ENCODE measurements around the gene ATP23. TPM values are rescaled to one million over a fixed set of nuclear protein-coding genes. Genes with fewer than 3 reads are reported as not detected.

The ATP23 gene
- total RNA-seq, 1 experiment from 2014 or later = 9.1 TPM

DNA sequence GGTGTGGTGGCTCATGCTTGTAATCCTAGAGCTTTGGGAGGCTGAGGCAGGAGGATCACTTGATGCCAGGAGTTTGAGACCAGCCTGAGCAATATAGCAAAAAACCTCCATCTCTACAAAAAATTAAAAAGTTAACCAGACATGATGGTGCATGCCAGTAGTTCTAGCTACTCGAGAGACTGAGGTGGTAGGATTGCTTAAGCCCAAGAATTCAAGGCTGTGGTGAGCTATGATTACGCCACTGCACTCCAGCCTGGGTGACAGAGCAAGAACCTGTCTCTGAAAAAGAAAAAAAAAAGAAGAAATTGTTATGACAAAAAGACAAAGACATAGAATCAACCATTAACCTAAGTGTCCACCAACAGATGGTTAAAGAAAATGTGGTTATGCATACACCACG lies 2.1 kb upstream of the ATP23 start:
- ATAC-seq = no peak
- no peaks in the 10 kb centered on the region for H4K20me1 ChIP-seq (ENCODE audit: insufficient read depth)
- no peak overlapping the region for H2AFZ ChIP-seq (ENCODE audit: low read depth, low read length, poor library complexity, severe bottlenecking)
- ChIA-PET CTCF (interaction anchor here (0.9 kb wide), 1 partner anchor 19 kb away, joined by 3 read pairs; no protein-coding TSS in a partner anchor), RAD21 (ENCODE audit: low non-redundant PET in 1 of 2, low total read pairs in 2 of 2, uncharacterized antibody in 2 of 2, unreplicated experiment in 2 of 2) (no interaction called here), POLR2A (no interaction called here)
- peaks cover 10 to 27% of the 10 kb centered on the region in 2 experiments; a peak in 3 of 4 replicates for H3K4me1 ChIP-seq (ENCODE audit: control insufficient read depth in 1 of 2, insufficient read depth in 2 of 2, low read length in 2 of 2)
- no peaks in the 10 kb centered on the region for H3K9me3 ChIP-seq (ENCODE audit: control insufficient read depth in 1 of 2, insufficient read depth in 1 of 2, low read depth in 1 of 2, low read length in 2 of 2)
- H3K4me2 ChIP-seq (ENCODE audit: low read length) = no peak overlapping the region
- no peak for DNase-seq (ENCODE audit: low read depth, low spot score)
- no peaks in the 10 kb centered on the region for H3K9me2 ChIP-seq (ENCODE audit: insufficient read depth)
- intact Hi-C loops (cut with micrococcal nuclease) = no loop called here
- no peak overlapping the region for H3K4me3 ChIP-seq (replicated peaks in 1 of 2; ENCODE audit: low read depth in 1 of 2, low read length in 2 of 2)
- H3K9ac ChIP-seq (ENCODE audit: low read length) = no peak overlapping the region
- TF ChIP-seq JUND (IDR thresholded peaks at IDR 0.05) (no peak), EZH2phosphoT487 (IDR thresholded peaks at IDR 0.05; ENCODE audit: borderline replicate concordance) (no peak), FOSL1 (IDR thresholded peaks at IDR 0.05; ENCODE audit: low read depth) (no peak), EZH2 (IDR thresholded peaks at IDR 0.05) (no peak), SP1 (IDR thresholded peaks at IDR 0.05; ENCODE audit: low read depth) (no peak), POLR2A (IDR thresholded peaks at IDR 0.05; ENCODE audit: borderline replicate concordance, extremely low read depth, insufficient read depth, insufficient read length) (no peak), SRF (IDR thresholded peaks at IDR 0.05; ENCODE audit: low read depth) (no peak), CEBPB (IDR thresholded peaks at IDR 0.05; ENCODE audit: low read depth) (no peak), YY1 (IDR thresholded peaks at IDR 0.05; ENCODE audit: extremely low read depth, insufficient replicate concordance, low read depth, low read length) (no peak)
- TF ChIP-seq, protein P1, sequence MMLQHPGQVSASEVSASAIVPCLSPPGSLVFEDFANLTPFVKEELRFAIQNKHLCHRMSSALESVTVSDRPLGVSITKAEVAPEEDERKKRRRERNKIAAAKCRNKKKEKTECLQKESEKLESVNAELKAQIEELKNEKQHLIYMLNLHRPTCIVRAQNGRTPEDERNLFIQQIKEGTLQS (IDR thresholded peaks at IDR 0.05) = no peak
- H3K27ac ChIP-seq (ENCODE audit: low read depth, low read length) = no peak overlapping the region
- no peaks in the 10 kb centered on the region for H3K36me3 ChIP-seq (ENCODE audit: control insufficient read depth in 1 of 2, insufficient read depth in 2 of 2, low read length in 2 of 2)
- H3K27me3 ChIP-seq (ENCODE audit: insufficient read depth, low read length) = no peaks in the 10 kb centered on the region
- no peaks in the 10 kb centered on the region for H3K79me2 ChIP-seq (ENCODE audit: insufficient read depth, low read length)
- no TSS peak for BruUV-seq (replicated peaks)

DNA sequence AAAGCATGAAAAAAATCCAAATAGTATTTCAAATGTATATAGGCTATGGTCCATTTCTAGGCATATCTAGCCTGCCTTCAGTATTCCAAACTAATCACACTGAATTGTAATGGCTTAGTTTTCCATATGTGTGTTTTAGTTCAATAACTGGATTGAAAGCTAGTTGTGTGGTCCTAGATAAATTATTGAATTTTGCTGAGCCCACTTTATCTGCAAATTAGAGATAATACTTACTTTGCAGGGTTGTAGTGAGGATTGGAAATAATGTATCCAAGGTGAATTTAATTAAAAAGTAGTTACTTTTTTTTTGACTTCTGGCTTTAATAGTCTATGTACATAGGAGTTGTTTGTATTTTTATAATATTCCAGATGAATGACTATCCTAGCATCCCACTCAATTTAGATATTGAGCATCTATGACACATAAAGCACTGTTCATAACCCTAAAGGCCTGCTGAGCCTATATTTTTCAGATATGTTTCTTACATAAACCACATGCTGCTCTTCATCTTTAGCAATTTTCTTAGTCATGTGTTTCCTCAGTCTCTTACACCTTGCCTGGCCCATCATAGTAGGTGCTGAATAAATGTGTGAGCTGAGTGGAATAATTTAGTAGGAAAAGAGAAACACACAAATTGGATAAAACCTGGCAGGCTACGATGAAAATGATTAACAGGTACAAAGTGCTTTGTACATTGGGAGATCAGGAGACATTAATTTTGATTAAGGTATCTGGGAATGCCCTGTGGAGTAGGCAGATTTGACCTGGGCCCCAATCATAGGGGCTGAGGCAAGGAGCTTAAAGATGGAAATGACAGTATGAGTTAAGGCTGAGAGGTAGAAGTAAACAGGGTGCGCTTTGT lies 1.1 kb upstream of the ATP23 start:
- peak overlapping the region; percentile 55 for H2AFZ ChIP-seq (ENCODE audit: low read depth, low read length, poor library complexity, severe bottlenecking)
- no peaks in the 10 kb centered on the region for H3K9me3 ChIP-seq (ENCODE audit: control insufficient read depth in 1 of 2, insufficient read depth in 1 of 2, low read depth in 1 of 2, low read length in 2 of 2)
- BruUV-seq (replicated peaks) = no TSS peak
- DNase-seq (ENCODE audit: low read depth, low spot score) = no peak
- H3K36me3 ChIP-seq (ENCODE audit: control insufficient read depth in 1 of 2, insufficient read depth in 2 of 2, low read length in 2 of 2) = no peaks in the 10 kb centered on the region
- no peaks in the 10 kb centered on the region for H3K9me2 ChIP-seq (ENCODE audit: insufficient read depth)
- ATAC-seq = no peak
- peaks cover 10 to 25% of the 10 kb centered on the region in 2 experiments; a peak in 3 of 4 replicates for H3K4me1 ChIP-seq (ENCODE audit: control insufficient read depth in 1 of 2, insufficient read depth in 2 of 2, low read length in 2 of 2)
- H3K27ac ChIP-seq (ENCODE audit: low read depth, low read length) = peak overlapping the region; percentile 48
- H3K27me3 ChIP-seq (ENCODE audit: insufficient read depth, low read length) = no peaks in the 10 kb centered on the region
- no peaks in the 10 kb centered on the region for H4K20me1 ChIP-seq (ENCODE audit: insufficient read depth)
- POLR2A ChIA-PET = interaction anchor here (1.3 to 1.5 kb wide), 3 partner anchors 12 to 174 kb away, joined by 3 to 4 read pairs (median 4); partner anchors contain the start of gene CYP27B1
- H3K79me2 ChIP-seq (ENCODE audit: insufficient read depth, low read length) = no peaks in the 10 kb centered on the region
- peak overlapping the region; percentile 67 for H3K9ac ChIP-seq (ENCODE audit: low read length)
- CTCF ChIA-PET = no interaction called here
- H3K4me3 ChIP-seq (replicated peaks in 1 of 2; ENCODE audit: low read depth in 1 of 2, low read length in 2 of 2) = peak overlapping the region; percentile 46 to 75
- TF ChIP-seq TCF7L2 (IDR thresholded peaks at IDR 0.05; ENCODE audit: borderline replicate concordance, extremely low read depth, insufficient read depth, insufficient read length) (no peak), SP1 (IDR thresholded peaks at IDR 0.05; ENCODE audit: low read depth) (no peak), EZH2 (IDR thresholded peaks at IDR 0.05) (no peak)
- TF ChIP-seq, protein P2, sequence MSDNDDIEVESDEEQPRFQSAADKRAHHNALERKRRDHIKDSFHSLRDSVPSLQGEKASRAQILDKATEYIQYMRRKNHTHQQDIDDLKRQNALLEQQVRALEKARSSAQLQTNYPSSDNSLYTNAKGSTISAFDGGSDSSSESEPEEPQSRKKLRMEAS (IDR thresholded peaks at IDR 0.05) = no peak
- intact Hi-C loops (cut with micrococcal nuclease) = no loop called here
- peak overlapping the region; percentile 90 for H3K4me2 ChIP-seq (ENCODE audit: low read length)
- RAD21 ChIA-PET (ENCODE audit: low non-redundant PET in 1 of 2, low total read pairs in 2 of 2, uncharacterized antibody in 2 of 2, unreplicated experiment in 2 of 2) = no interaction called here
